Adrenal gland (tissue), 12 donors: ENCODE measurements around the gene CCDC187. TPM values are rescaled to one million over a fixed set of nuclear protein-coding genes. Genes with fewer than 3 reads are reported as not detected.
A peak's percentile ranks its signal among the peaks of the same experiment; 100 is the strongest.

Experiments
- DNase-seq, 7 donors: peaks; one replicate each; pipeline ENCODE4 v3.0.0-alpha.2; 2019 to 2020
- H3K27ac ChIP-seq, 5 donors: fragments of 200-600 bp; sonication (generic) in 4 of 5; 1 replicate in 3 of 5; 2 replicates in 2 of 5; pipeline versions ENCODE4 v1.5.1 to v1.8.0; 2016 to 2020; ENCODE audit warnings: mild to moderate bottlenecking in 1 of 5
- H3K27me3 ChIP-seq: fragments of 200-600 bp; 2 replicates; pipeline ENCODE4 v1.8.0; 2021
- H3K36me3 ChIP-seq, 2 donors: fragments of 200-600 bp; replicated peaks in 1 of 2; 1 replicate in 1 of 2; 2 replicates in 1 of 2; pipeline versions ENCODE4 v1.5.1 to v1.8.0; 2018 to 2022
- H3K4me1 ChIP-seq, 2 donors: fragments of 200-600 bp; replicated peaks in 1 of 2; 1 replicate in 1 of 2; 2 replicates in 1 of 2; pipeline versions ENCODE4 v1.5.1 to v1.8.0; 2018 to 2021
- H3K4me3 ChIP-seq, 4 donors: fragments of 200-600 bp; sonication (generic) in 3 of 4; one replicate each; pipeline ENCODE4 v1.5.1; 2016 to 2018
- H3K9me3 ChIP-seq, 3 donors: fragments of 200-600 bp; sonication (generic) in 1 of 3; replicated peaks in 1 of 3; 1 replicate in 2 of 3; 2 replicates in 1 of 3; pipeline versions ENCODE4 v1.5.1 to v1.8.0; 2016 to 2021
- POLR2A ChIP-seq, 2 donors: fragments of 450-650 bp; IDR thresholded peaks; one replicate each; pipeline ENCODE4 v1.6.1; 2017; ENCODE audit warnings: antibody characterized with exemption in 2 of 2, mild to moderate bottlenecking in 2 of 2, moderate library complexity in 1 of 2
- WGBS, 4 donors: extraction: QIAGEN DNeasy Blood & Tissue Kit in 2 of 4; methylation state at CpG; one replicate each; pipeline versions ENCODE4 v1.1.5 to v1.1.7; 2013 to 2017; 5-methylcytosine and 5-hydroxymethylcytosine counted together
- intact Hi-C, 2 donors: fragments of 100-400 bp; cut with DNase I; formaldehyde crosslinking; loops; one replicate each; pipeline versions ENCODE4 v1.14.1 to v1.15.0; 2022 to 2023
- polyA plus RNA-seq, 3 donors: library from polyadenylated mRNA; stranded (reverse); fragments of 200-250 nt in 2 of 3; fragments of 350-450 nt in 1 of 3; fragmentation: Illumina TruSeq in 1 of 3; extraction: RNeasy Lipid Tissue Mini Kit (QIAGEN cat#74804) in 1 of 3; gene quantifications; one replicate each; pipeline ENCODE4 v1.2.3, GENCODE V29; 2013 to 2014
- total RNA-seq, 9 donors: library from RNA; depleted of rRNA in 4 of 9; stranded (reverse); fragments of >200 nt in 4 of 9; fragments of 120-200 nt in 1 of 9; fragmentation: NEBNext Ultra II Directional in 1 of 9; extraction: Animal tissue kit (Norgen Biotek cat#: 25700) in 1 of 9; gene quantifications; one replicate each; pipeline versions ENCODE4 v1.1.0 to v1.2.4, GENCODE V29; 2013 to 2023
- TF ChIP-seq, protein P1 (sequence below), 6 experiments: fragments of 450-650 bp in 4 of 6; fragments of 200-600 bp in 2 of 6; sonication (generic) in 1 of 6; IDR thresholded peaks; 1 replicate in 5 of 6; 2 replicates in 1 of 6; pipeline versions ENCODE4 v1.5.1 to v1.8.0; 2016 to 2021; ENCODE audit warnings: antibody characterized with exemption in 6 of 6, mild to moderate bottlenecking in 2 of 6, moderate library complexity in 1 of 6
- donor health status: healthy with polysubstance abuse.
- donor health status: Bipolar disorder and iron deficiency.
- donor health status: DM: yes; HTN: yes; CAD: no.
- donor health status: DM: no; HTN: no; CAD: no.
- donor health status: DM: no; HTN: no; CAD: no.
- donor health status: DM: yes; HTN: yes; CAD: no.

The CCDC187 gene
- total and polyA plus RNA-seq, 12 donors, result under 0.01 to 0.44 (median 0.08) TPM; not detected in 1

DNA sequence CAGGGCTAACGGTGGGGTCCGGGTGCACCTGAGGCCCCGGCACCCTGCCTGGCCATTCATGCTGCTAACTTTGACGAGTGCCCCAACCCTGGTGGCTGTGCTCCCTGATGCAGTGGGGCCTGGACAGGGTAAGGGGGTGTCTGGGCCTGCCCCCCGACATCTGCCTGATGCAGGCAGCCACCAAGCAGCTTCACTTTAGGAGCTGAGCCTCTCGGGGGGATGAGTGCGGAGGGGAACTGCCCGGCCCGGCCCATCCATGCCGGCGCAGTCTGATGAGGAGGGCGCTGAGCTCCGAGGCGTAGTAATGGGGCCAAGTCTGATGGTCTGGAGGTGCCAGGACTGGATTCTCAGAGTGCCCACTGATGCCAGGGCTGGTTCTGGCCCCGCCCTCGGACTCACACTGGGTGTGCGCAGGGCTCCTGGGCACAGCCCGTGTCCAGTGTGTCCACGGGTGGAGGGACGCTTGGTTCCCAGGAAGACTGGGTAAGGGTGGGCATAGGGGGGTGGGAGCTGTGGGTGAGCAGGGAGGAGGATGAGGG lies 43.1 kb upstream of the CCDC187 start:
- intact Hi-C loops, result no loop called here
- Histone ChIP-seq H3K36me3 (no peaks in the 10 kb centered on the region), H3K9me3 (no peaks in the 10 kb centered on the region), H3K27ac (no peak overlapping the region), H3K4me3 (no peak overlapping the region), H3K4me1 (peaks cover 16 to 34% of the 10 kb centered on the region in 2 donors), H3K27me3 (no peaks in the 10 kb centered on the region)
- 71 to 85% (median 82%) methylated on average over 6 to 20 of the region's 20 CpGs for WGBS, 4 donors
- DNase-seq, result no peak
- TF ChIP-seq, protein P1, sequence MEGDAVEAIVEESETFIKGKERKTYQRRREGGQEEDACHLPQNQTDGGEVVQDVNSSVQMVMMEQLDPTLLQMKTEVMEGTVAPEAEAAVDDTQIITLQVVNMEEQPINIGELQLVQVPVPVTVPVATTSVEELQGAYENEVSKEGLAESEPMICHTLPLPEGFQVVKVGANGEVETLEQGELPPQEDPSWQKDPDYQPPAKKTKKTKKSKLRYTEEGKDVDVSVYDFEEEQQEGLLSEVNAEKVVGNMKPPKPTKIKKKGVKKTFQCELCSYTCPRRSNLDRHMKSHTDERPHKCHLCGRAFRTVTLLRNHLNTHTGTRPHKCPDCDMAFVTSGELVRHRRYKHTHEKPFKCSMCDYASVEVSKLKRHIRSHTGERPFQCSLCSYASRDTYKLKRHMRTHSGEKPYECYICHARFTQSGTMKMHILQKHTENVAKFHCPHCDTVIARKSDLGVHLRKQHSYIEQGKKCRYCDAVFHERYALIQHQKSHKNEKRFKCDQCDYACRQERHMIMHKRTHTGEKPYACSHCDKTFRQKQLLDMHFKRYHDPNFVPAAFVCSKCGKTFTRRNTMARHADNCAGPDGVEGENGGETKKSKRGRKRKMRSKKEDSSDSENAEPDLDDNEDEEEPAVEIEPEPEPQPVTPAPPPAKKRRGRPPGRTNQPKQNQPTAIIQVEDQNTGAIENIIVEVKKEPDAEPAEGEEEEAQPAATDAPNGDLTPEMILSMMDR (IDR thresholded peaks at IDR 0.05), result no peak
- no peak for TF ChIP-seq POLR2A (IDR thresholded peaks at IDR 0.05)

DNA sequence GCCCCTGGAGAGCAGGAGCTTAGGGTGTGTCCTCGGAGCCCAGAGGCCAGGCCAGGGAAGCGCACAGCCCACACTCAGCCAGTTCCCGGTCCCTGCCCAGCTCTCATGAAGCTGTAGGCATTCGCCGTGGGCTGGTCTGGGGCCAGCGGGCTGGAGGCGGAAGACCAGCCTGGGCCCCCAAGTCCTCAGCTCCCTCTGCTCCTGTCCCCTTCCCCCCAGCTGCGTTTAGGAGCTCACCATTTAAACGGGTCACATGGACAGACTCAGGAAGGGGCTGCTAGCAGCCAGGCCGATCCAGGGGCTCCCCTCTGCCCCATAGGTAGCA lies 42.2 kb upstream of the CCDC187 start:
- Histone ChIP-seq H3K36me3 (no peaks in the 10 kb centered on the region), H3K27me3 (no peaks in the 10 kb centered on the region), H3K4me1 (peaks cover 16 to 43% of the 10 kb centered on the region in 2 donors), H3K27ac (peak overlapping the region in 2 of 5 donors; percentile 49 to 75), H3K9me3 (no peaks in the 10 kb centered on the region), H3K4me3 (no peak overlapping the region)
- TF ChIP-seq, protein P1 (IDR thresholded peaks at IDR 0.05), result peak in 1 of 6 experiments; percentile 0
- TF ChIP-seq POLR2A (IDR thresholded peaks at IDR 0.05), result no peak
- no peak for DNase-seq
- 55 to 62% (median 59%) methylated on average over 10 of the region's 10 CpGs; no CpG with 5 or more reads in 1 of the 4 donors for WGBS, 4 donors
- intact Hi-C loops, result no loop called here

DNA sequence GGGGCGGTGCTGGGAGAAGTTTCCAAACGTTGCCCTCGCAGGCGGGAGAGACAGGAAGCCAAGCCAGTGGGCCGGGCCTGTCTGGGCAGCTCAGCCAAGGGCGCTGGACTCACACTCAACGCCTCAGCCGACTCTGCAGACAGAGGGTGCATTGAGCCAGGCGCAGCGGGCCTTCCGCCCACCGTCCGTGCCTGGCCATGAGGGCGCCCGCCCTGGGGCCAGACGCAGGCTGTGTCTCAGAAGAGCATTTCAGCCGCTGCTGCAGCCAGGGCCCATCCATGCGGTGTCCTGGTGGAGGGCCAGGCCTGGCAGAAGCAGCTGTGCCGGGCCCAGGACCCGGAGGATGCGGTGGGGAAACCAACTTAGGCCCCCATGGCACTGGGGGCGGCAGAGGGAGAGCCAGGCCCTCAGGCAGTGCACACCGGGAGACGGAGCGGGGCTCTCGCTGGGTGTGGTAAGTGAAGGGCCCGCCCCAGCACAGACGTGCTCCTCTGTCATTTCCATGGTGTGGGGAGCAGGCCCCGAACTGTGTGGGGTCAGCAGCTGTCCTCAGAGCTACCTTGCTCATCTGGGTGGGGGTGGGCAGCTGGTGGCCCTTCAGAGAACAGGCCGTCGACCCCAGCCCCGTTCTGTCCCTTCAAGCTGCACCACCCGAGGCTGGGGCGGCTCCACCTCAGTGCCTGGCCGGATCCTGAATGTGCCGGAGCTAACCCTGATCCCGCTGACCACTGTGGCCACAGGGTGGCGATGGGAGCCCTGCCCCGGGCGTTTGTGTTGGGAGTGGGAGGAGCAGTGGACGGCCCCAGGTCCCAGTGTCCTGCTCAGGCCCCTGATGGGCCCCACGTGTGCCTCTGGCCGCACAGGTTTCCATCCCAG lies 41.6 kb upstream of the CCDC187 start:
- H3K27me3 ChIP-seq, result no peaks in the 10 kb centered on the region
- DNase-seq, result peak in 6 of 7 donors; percentile 52 to 82 (median 72)
- peaks cover 16 to 45% of the 10 kb centered on the region in 2 donors for H3K4me1 ChIP-seq
- intact Hi-C loops, result no loop called here
- no peak overlapping the region for H3K4me3 ChIP-seq
- H3K27ac ChIP-seq, result peak overlapping the region in 2 of 5 donors; percentile 49 to 75
- WGBS, 4 donors, result 57 to 61% (median 60%) methylated on average over 2 to 43 of the region's 43 CpGs
- no peaks in the 10 kb centered on the region for H3K9me3 ChIP-seq
- no peaks in the 10 kb centered on the region for H3K36me3 ChIP-seq
- TF ChIP-seq, protein P1 (IDR thresholded peaks at IDR 0.05), result peak; percentile 12 to 56 (median 44)
- no peak for TF ChIP-seq POLR2A (IDR thresholded peaks at IDR 0.05)

DNA sequence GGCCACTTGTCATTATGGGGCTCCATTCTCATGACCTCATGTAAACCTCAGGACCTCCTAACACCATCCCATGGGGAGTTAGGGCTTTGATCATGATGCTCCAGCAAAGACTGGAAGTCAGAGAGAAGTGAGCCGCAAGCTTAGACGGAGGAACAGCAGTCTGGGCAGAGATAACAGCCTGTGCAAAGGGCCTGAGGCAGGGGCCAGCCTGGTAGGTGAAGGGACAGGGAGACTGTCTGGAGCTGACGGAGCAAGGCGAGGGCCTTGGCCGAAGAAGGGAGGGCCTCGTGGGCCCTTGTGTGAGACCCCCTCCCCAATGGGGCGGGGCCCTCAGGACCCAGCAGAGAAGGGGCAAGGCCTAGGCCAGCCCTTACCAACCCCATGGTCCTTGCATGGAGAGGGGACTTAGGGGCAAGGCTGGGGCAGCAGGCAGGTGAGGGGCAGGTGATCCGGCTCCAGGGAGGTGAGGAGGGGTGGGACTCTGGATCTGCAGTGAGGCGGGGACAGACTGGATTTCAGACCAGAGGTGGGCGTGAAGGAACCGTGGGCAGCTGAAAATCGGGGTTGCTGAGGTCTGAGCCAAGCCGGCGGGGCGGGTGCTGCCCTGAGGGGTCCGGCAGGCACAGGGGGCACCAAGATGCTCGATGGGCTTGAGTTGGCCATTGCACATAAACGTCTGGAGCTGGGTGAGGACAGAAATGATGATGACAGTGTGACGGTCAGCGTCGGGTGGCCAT lies 40.8 kb upstream of the CCDC187 start:
- peaks cover 16 to 45% of the 10 kb centered on the region in 2 donors for H3K4me1 ChIP-seq
- no peak for TF ChIP-seq POLR2A (IDR thresholded peaks at IDR 0.05)
- TF ChIP-seq, protein P1 (IDR thresholded peaks at IDR 0.05), result no peak
- no peaks in the 10 kb centered on the region for H3K36me3 ChIP-seq
- intact Hi-C loops, result no loop called here
- no peak overlapping the region for H3K4me3 ChIP-seq
- peak overlapping the region in 2 of 5 donors; percentile 49 to 75 for H3K27ac ChIP-seq
- WGBS, 4 donors, result 77 to 88% (median 81%) methylated on average over 10 to 21 of the region's 21 CpGs
- no peaks in the 10 kb centered on the region for H3K9me3 ChIP-seq
- H3K27me3 ChIP-seq, result no peaks in the 10 kb centered on the region
- no peak for DNase-seq
